NCI-H1092 (cell line): Measurements from ENCODE around the gene GRIA1.

ENCODE experiments used
- DNase-seq: peaks from one replicate; lab custom pipeline; 2025; lab: John Stamatoyannopoulos, UW

Gene GRIA1

DNA sequence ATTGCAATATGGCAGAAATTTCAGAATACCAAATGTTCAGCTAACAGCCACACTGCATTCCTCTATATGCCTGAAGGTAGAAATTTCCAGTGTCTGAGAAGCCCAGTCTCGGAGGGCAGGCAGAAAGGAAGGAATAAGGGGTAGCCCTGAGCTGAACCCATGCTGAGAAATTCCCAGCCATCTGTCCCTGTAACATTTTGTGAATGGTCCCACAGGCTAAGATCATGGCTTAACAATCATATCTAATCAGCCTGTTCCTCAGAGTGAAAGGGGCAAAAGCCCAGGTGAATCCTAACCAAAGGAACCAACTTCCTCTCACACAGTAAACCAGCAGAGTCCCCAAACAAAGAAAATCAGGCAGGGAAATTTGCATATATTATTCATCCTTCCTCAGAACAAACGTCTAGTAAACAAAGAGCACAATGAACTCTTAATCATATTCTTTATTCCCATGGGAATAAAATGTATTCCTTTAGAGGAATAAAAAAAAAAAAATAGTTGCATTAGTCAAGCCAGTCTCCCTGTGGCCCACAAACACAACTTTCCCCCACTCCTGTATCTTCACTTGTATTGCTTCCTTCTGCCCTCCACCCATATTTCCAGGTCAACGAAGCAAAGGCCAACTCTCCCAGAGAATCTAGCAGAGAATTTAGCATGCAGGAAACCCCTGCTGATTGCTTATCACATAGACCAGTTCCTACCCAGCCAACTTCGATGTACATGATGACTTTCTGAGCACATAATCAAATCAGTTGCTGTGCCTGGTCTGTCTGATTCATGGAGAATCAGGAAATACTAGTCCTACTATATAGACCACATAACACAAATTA, 290.6 kb downstream of the GRIA1 start:
- DNase-seq, result no peak

DNA sequence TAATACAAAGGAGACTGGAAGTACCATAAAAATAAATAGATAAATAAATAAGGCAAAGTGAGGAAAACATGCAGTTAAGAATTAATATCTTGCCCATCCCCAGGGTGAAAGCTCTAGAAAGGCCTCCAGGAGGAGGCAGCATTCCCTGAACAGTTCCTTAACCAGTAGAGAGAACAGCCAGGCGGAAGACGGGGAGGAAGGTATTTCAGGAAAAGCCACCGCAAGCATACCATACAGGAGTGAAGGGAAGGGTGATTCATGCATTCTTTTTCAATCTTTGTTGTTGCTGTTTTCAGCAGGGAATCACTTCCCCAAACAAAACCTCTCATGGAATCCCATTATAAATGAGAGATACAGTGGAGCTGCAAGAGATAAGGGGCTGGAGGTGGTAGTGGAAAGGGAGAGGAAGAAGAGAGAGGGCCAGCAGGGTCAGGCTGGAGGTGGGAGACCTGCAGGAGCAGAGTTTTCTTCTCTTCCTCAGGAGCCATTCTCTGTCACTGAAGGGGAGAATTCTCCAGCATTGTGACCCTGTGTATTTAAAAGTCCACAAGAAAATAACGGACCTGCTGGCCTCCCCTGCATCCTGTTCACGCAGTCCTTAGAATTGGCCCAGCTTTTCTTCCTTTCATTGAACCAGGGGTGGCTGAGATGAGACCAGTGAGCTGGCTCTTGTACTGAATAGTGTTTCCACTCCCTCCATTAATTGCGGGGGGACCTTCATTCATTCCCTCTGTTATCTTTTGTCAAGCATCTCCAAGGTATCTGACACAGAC, 292.3 kb downstream of the GRIA1 start:
- no peak for DNase-seq

DNA sequence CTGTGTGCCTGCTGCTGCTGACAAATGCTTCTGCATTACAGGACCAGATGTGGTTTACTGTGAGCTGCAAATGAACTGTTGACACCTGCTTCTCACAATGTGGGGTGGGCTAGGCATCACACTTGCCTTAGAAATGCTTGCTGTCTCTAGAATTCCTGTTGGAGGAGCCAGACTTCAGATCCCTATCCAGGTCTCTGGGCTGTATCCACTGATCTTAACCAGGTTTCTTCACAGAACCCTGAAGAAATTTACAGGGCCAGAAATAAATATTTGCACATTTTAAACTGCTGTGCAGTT, 292.8 kb downstream of the GRIA1 start:
- DNase-seq, result no peak

DNA sequence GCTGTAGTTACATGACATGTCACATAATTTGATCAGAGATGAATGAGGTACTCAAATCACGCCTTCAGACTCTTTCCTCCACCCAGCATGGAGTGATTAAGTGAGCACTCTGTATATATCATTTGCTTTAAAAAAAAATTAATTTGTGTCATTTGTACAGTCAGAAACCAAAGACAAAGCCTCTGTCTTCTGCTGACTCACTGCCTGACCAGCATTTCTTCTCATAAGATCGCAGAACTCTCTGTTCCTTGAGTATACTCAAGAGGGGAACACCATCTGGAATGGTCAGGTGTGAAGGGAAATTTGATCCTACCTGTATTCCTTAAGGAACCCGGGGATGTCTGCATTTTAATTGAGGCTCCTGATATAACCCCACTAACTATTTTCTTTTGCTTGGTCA, 293.8 kb downstream of the GRIA1 start:
- no peak for DNase-seq

DNA sequence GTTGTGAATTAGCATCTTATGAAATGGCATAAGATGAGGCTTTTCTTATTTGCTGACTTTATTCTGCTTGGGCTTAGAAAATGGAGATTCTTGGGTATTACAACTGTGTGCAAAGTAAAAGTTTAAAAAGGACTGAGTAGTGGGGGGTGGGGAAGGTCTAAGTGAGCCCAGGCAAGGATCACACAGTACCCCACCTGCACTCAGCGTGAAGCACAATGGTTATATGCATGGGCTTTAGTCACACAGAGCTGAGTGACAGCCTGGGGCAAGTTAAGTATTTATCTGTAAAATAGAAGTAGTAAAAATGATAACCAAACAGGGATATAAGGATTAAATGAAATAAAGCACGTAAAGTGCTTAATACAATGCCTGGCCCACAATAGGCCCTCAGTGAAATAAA, 300.9 kb downstream of the GRIA1 start:
- no peak for DNase-seq

DNA sequence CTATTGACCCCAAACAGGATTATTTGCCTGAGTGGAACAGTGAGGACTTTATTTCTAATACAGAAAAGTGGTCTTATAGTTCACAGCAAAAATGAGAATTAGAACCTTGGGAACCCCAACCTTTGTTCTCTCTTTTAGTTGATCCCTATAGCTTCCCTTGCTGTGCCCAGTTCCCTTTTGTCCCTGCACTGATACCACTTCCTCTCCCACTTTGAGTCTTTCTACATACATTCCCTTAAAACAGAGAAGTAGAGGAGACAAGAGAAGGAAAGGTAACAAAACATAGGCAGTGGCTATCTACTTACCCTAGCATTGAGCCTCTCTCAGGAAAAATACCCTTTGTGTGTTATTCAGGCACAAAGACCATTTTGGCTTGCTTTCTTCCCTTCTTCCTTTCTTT, 301.8 kb downstream of the GRIA1 start:
- no peak for DNase-seq

DNA sequence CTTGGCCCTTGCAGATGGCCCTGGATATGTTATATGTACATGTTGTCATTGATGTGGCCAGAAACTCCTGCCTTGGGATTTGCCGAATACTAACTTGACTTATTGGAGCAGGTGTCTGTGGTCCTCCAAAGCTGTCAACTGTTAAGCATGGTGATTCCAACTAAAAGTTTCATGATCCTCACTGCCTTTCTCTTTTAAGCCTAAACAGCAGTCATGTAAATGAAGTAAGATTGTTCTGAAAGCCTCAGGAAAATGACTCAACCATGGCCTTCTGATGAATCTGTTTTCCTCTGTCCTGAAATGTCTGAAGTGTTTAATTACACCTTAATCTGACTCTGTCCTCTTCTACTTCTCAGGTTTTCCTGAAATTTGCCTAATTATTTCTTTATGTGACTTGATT, 303.2 kb downstream of the GRIA1 start:
- no peak for DNase-seq

DNA sequence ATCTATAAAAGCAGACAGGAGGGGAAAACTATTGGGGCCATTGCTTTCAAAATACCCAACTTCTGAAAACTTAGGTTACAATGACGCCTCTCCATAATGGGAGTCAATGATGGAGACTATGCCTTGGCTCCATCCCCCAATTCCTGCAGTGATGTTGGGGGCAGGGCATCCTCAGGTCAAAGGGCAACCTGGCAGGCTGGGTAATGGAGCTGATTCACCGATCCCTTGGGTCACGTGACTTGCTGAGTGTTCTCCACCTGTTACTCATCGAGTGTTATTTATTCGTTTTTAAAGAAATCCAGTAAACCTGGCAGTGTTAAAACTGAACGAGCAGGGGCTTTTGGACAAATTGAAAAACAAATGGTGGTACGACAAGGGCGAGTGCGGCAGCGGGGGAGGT, 303.9 kb downstream of the GRIA1 start:
- no peak for DNase-seq

DNA sequence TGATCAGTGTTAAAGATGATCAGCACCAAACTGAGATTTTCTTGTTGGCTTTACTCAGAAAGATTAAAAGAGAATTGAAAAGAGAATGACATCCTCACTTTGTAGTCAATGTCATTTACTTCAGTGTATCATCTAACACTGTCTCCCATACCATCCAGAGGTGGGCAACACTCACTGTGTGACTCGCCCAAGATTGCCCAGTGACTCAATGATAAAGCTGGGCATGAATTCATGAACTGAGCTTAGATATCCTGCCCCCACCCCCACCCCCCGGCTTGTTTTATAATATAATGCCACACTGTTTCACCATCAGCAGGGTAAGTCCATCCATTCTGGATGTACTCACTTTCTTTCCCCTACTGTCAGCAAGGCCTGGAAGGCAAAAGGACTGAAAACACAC, 306.1 kb downstream of the GRIA1 start:
- DNase-seq, result no peak

DNA sequence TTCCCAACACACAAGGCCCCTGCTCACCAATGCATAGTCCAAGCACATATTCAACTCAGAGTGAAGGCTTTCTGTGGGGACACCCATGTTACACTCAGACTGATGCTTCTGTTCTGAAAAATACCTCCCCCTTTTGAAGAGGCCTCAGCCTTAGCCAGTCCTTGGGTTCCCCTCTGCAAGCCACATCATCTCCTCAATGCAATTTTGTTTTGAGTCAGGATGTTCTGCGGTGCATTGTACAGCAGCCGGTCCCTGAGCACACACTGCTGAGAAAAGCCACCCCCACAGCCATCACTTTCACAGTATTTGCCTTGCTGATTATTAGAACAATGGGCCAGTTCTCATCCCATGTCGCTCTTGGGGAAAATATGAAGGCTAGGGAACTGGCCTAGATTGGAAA, 307.0 kb downstream of the GRIA1 start:
- DNase-seq, result no peak

DNA sequence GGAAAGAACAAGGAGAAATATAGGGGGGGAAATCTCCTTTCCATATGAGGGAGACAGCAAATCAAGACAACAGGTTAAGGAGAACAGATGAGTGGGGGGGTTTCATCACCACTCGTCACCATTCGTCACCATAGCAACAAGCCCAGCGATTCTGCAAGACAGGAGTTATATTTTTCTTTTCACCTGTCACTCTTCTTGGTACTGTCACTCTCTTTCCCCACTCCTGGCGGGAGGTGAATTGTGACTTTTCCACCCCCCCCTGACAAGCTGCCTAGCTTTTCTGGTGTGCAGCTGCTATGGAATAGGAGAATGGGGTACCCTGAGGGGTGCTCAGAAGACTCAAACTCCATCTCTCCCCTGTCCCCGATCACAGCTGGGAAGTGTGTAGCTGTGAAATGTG, 308.4 kb downstream of the GRIA1 start:
- no peak for DNase-seq

DNA sequence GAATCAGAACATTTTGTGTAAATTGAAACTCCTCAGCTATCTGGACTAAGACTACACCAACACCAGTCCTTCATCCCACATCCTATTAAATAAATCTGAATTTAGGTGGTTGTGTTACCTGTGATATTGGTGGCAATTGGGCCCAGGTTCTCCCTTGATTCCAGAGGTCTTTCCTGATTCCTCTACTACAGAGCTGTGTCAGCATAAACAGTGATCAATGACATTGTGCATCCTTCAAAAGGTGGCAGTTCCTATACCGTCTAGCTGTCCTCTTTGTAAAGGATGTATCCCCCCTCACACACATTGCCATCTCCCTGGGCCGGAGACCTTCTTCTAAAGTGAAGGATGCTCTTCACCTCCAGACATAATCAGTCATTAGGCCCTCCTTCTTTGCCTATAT, 309.0 kb downstream of the GRIA1 start:
- no peak for DNase-seq

DNA sequence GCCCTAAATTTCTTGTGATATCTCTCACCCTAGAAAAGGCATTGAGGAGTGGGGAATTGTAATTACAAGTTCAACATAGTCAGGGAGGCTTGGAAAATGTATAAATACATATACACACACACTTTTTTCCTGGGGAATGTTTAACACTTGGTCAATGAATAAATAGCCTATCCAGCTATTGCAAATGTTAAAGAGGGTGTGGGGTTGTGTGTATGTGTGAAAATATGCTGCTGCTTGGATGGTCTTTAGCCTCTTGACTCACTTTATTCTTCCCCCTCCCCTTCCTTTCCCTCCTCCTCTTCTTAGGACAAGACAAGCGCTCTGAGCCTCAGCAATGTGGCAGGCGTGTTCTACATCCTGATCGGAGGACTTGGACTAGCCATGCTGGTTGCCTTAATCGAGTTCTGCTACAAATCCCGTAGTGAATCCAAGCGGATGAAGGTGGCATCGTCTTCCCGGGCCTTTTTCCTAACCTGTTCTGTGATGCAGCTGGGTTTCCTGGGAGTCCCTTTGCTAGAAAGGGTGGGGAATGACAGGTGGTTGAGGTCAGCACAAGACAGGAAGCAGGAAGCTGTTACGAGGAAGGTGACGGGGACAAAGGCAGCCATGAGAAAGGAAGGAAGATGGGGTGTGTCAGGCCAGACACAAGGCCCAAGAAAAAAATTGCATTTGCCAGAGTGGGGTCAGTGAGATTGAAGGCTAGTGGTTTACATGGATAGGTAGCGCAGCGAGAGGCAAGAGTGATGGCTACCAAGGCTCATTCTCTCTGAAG, 311.8 kb downstream of the GRIA1 start:
- DNase-seq, result no peak

DNA sequence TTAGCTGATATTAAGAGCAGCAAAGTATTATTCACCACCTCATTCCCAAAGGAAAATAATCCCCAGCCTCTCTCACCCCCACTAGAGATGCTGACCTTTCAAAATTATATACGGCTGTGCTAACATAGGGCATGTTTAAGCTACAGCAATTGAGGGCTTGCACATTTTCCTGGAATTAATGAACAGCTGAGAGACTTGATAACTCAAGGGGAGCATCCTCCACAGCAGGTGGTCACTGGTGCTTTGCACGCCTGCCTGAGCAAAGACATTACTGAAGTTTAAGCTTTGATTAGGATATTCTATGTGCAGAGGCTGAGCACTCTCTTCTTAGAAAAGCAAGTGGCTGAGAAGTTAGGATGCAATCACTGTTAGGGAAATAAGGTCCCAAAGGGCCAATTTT, 317.3 kb downstream of the GRIA1 start:
- DNase-seq, result no peak

DNA sequence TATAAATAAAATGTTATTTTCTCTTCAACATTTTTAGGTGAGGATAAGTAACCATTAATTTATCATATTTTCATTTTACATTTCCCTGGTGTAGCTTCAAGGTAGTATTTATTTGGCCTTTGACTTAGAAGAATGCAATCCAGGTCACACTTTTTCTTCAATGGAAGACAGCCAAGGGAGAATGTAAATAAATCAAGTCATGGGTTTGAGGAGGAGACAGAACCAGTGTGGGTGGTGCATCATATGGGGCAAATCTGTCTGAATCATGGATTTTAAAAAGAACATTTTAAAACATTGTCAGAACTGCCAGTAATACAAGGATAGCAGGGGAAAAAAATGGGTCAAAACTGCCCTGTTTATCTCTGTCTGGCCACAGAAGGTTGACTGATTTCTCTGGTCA, 318.7 kb downstream of the GRIA1 start:
- no peak for DNase-seq

DNA sequence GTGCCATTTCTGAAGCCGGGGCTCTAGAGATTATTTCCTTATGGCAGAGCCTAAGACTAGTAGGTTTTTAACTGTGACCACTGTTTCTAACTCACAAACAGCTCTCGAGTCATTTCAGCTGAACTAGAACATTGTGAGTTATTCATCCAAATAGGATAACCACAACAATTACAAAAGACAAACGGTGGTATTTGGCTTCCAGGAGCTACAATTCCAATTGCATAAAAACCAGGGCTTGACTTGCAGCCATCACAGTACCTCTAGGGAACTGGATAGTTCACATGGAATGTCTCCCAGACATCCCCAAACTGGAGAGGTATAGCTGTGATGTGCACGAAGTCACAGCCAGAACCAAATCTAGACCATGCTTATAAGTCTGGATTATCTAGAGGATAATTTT, 323.4 kb downstream of the GRIA1 start:
- no peak for DNase-seq

DNA sequence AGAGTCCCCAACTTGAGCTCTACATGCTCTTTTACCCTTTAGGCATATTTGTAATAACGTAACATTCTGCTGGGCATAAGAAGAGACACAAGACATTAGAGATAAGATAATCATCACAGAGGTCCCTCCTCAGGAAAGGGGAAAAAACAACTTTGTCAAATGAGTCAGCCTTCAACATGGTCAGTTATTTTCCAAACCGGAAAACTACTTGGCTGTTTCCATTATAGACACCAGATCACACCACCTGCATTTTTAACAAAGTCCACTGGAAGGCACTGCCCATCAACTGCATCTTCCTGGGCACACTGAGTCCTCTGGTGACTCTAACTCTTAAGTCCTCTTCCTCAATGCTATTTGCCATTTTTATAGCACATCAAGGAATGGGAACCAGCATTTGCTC, 326.4 kb downstream of the GRIA1 start:
- DNase-seq, result no peak

DNA sequence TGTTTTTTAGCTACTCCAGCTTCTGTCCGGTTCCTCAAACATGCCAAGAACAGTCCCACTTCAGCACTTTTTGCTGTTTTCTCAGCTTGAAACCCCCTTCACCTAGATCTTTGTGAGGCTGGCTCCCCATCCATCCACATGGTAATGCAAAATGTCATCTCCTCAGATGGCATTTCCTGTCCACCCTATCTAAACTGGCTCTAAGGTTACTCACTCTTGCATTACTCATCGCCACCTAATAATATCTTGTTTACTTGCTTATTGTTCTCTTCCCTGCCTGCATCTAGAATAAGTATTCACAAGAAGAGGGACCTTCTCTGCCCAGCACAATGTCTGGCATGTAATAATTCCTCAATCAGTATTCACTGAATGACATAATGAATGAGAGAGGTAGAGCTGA, 328.2 kb downstream of the GRIA1 start:
- no peak for DNase-seq

DNA sequence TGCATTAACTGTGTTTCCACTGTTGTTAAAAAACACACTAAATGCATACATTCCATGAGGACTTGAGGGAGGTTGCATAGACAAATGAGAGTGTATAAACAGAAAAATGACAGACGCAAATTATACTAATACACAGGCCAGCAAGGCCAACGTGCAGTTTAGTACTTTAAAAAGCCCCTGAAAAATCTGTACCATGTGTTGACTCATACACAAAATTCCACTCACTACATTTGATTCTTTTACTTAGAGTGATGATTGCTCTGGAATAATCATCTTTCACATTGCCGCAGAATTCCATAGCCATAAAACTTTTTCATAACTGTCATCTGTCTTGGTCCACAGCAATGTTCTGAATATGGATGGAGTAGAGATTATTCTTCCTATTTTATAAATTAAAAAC, 332.6 kb downstream of the GRIA1 start:
- DNase-seq, result no peak

DNA sequence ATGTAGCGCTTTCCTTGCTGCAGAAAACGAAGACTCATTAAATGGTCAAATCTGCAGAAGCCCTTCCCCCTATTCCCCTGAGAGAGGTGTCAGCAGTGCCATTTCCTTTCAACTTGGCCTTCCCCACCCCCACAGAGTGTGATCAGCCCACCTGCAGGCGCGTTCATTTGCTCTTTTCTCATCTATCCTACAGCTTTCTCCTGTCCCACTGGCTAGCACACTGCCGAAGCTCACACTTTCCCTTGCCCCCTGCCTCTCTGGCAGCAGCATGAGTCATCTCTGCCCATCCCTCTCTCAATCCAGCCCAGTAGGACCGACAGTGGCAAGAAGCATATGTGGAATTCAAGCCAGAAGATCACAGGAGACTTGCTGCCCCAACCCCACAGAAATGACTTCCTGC, 334.4 kb downstream of the GRIA1 start:
- DNase-seq, result no peak

DNA sequence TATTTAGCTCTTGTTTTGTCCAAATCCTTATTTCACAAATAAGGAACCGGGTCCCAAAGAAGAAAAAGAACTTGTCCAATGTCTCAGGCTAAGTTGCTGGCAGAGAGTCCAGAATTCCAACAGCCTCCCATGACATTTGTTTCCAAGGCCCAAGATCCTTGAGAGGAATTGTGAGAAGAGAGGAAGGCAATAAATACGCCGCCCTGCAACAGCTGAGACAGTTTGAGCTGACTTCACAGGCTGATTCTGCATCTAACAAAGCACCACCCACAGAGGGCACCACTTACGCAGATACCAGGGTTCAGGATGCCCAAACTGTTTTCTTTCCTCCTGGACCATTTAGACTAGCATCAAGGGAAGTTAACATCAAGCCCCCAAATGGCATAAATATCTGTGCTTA, 336.9 kb downstream of the GRIA1 start:
- no peak for DNase-seq

DNA sequence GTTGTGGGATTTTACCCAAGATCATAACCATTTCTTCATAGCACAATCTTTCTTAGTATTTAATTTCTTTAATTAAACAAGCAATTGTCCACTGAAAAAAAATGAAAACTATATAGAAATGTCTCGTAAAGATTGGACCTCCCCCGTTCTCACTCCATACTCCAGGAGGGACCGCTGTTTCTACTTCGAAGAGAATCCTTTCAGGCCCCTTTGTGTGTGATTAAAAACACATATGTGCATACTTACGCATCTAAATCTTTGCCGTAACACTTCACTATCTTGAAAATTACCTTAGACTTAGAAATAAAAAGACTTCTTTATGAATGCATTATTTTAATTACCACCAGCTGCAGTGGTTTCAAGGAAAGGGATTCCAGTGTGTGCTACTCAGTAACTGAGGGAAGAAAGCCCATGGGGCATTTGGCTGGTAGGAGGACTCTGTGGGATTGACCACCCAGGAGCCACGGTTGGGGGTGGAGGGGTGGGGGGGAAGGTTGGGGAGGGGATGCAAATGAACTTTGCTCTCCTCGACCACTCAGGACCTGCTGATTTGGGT, 339.1 kb downstream of the GRIA1 start:
- DNase-seq, result no peak

DNA sequence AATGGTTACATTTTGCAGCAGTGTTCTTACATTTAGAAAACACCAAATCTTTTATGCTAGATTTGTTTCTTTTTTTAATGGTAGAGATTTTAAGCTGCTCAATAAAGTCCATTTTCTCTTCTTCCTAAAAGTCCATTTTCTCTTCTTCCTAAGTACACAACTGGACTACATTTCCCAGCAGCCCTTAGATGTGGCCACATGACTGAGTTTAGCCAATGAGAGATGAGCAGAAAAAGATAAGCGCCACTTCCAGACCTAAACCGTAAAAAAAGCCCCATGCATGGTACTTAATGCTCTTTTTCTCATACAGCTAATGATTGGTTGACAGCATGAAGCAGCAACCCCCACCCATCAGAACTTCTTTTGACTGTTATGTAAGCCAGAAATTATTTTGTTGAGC, 341.5 kb downstream of the GRIA1 start:
- no peak for DNase-seq
